22Rv1 (cell line): ENCODE results near the gene ADGRD1.

Experiments
- H3K27ac ChIP-seq: fragments of 450-650 bp; 2 replicates; pipeline ENCODE4 v1.5.1; 2017
- ZFX ChIP-seq: fragments of 450-650 bp; IDR thresholded peaks from 2 replicates; pipeline ENCODE4 v1.6.1; 2017; ENCODE audit warnings: antibody characterized with exemption, borderline replicate concordance
- TF ChIP-seq, protein P1 (sequence below): fragments of 450-650 bp; IDR thresholded peaks from 2 replicates; pipeline ENCODE4 v1.5.1; 2017; ENCODE audit warnings: mild to moderate bottlenecking

ADGRD1 gene

GRCh38 chr12:131076296-131076695 lies 122.6 kb downstream of the ADGRD1 start:
- TF ChIP-seq ZFX = no peak
- TF ChIP-seq, protein P1, sequence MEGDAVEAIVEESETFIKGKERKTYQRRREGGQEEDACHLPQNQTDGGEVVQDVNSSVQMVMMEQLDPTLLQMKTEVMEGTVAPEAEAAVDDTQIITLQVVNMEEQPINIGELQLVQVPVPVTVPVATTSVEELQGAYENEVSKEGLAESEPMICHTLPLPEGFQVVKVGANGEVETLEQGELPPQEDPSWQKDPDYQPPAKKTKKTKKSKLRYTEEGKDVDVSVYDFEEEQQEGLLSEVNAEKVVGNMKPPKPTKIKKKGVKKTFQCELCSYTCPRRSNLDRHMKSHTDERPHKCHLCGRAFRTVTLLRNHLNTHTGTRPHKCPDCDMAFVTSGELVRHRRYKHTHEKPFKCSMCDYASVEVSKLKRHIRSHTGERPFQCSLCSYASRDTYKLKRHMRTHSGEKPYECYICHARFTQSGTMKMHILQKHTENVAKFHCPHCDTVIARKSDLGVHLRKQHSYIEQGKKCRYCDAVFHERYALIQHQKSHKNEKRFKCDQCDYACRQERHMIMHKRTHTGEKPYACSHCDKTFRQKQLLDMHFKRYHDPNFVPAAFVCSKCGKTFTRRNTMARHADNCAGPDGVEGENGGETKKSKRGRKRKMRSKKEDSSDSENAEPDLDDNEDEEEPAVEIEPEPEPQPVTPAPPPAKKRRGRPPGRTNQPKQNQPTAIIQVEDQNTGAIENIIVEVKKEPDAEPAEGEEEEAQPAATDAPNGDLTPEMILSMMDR = no peak
- H3K27ac ChIP-seq = no peak overlapping the region

DNA sequence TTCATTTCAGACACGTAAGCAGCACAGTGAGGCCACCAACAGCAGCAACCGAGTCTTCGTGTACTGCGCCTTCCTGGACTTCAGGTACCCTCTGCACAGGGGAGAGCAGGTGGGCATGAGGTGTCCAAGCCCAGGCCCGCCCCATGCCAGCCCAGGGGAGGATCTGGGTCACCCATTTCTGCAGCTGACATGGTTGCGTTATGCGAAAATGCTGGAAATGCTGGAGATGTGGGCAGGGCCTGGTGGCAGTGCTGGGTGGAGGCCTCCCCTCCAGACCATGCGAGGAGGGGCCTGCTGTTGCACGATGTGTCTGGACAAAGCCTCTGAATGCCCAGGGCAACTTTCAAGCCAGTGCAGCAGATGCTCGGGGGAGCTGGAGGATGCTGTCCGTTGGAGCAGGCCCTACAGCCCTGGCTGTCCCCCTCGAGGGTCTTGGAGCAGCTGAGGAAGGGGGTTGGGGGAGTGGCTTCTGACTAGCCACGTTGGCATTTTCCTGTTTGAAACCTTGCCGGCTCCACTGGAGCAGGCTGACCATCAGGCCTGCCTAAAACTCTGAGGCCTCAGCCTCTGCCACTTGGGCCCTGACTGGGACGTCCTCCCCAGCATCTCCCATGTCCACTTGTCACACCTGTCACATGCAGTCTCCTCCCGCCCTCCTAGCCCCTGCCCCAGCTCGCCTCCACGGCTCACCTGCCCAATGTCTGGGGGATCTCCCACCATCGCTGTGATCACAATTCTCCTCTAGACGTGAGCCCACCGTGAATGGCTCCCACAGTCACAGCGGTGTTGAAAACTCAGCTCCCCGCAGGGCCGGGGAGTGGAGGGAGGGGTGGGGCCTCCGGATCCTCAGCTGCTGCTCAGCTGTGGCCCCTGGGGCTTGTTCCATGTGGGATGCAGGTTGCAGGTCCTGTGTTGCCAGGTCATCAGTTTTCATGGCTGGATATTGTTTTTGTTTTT lies 123.4 kb downstream of the ADGRD1 start:
- H3K27ac ChIP-seq = no peak overlapping the region
- TF ChIP-seq, protein P1 = no peak
- TF ChIP-seq ZFX = no peak

GRCh38 chr12:131077931-131078391 lies 124.3 kb downstream of the ADGRD1 start:
- no peak overlapping the region for H3K27ac ChIP-seq
- TF ChIP-seq, protein P1 = no peak
- TF ChIP-seq ZFX = no peak

DNA sequence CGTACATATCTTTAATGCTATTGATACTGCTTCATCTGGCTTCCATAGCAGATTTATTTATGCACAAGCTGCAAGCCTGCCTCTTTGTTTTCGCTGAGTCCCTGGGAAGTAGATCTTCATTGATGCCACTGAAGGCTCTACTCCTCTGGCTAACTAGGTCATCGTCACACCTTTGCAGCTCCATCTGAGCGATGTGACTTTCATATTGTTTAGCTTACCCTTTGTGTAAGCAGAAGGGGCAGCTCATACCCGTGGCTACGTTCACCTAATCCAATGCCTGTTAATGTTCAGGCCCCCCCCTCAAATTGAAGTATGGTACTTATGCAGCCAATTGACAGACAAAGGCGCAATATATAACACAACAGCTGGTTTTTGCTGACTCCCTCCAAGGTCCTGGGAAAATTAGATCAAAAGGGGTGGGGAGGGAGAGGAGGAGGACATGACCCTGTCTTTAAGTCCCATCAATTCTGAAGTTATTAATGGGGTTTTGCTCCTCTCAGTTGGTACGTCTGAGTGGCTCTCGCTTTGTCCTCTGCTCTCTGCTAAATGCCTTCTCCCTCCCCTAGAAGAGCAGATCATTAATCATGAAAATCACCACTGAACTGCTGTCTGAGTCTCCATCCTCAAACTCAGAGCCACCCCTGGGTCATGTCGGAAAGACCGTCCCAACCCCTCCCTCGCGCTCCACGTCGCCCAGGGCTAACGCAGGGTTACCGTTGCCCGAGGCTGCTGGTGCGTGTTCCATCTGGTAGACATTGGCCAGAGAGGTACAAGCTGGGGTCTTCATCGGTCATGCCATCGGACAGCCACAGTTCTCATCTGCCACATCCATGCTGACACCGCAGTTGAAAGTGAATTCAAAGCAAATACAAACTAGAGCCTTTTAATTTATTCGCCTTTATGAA lies 128.8 kb downstream of the ADGRD1 start:
- H3K27ac ChIP-seq = no peak overlapping the region
- no peak for TF ChIP-seq ZFX
- TF ChIP-seq, protein P1 = no peak

DNA sequence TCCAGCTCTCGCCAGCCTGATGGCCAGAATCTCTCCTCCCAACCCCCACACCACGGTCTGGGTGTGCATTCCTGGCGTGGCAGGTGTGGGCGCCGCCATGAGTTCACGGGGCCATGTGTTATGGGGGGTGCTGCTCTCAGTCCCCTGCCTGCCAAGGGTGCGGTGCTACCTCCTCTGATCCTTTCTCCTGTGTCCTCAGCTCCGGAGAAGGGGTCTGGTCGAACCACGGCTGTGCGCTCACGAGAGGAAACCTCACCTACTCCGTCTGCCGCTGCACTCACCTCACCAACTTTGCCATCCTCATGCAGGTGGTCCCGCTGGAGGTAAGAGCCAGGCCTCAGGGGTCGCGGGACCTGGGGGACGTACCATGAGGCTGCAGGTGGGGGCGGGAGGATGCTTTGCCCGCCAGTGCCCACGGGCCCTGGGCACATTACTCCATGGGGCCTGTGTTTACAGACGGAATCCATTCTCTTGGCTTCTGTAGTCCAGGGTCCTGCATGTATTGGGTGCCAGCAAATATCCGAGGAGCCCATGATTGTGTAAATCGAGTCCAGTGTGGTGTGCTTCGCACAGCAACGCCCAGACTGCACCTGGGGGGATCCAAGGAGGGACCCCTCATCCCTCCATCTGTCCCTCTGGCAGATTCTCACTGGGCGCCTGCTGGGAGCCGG lies 130.8 kb downstream of the ADGRD1 start:
- H3K27ac ChIP-seq = no peak overlapping the region
- TF ChIP-seq, protein P1 = no peak
- no peak for TF ChIP-seq ZFX

- TF ChIP-seq ZFX = no peak
- TF ChIP-seq, protein P1 = no peak
Observed at GRCh38 chr12:131085125-131085815, 131.6 kb downstream of the ADGRD1 start.

More at GRCh38 chr12:131085125-131085815, 131.6 kb downstream of the ADGRD1 start:
- no peak overlapping the region for H3K27ac ChIP-seq
